ENCODE data around the gene RUBCNL.
A peak's percentile ranks its signal among the peaks of the same experiment; 100 is the strongest.

The RUBCNL gene

DNA sequence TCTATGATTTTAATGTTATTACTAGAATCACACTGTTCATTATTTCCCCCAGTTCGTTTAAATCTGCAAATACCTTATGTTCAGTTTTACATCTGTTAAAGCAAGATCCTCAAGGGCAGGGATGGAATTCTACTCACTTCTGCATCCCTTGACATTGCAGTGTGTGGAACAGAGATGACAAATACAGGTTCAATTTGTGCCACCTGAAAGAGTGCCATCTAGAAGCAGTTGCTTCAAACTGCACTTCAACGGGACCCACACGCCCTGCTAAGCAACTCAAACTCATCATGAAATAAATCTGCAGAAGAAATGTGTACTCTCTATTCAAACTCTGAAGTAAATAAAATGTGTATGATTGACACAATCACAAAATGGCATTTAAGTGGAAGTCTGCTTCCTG is 44.5 kb downstream of the RUBCNL start:
- no peak for DNase-seq (ENCODE audit: low read depth in 1 of 2, low spot score in 1 of 2)

DNA sequence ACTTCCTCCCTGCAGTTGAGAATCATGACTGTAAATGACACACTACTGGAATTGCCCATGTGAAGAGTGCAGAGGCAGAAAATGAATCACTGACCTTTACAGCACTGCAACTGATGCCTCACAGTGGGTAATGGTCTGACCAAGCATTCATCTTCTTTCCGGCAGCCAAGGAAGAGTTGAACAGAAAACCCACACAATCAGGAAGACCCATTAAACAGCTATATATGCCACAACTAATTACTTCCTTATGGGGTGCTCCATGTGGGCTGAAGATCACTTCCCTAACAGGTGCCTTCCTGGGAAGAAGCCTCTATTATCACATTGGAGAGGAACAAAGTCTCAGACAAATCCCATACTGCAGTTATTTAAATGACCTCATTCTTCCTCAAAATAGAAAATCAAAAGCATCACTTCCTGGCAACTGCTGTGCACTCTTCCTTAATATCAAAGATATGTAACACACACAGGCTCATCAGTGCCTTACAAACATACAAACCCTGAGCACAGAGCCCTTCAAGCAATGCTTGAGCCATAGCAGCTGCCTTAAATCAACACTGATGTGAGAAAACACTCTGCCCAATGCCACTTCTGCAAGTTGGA is 45.8 kb downstream of the RUBCNL start:
- DNase-seq (ENCODE audit: low read depth in 1 of 2, low spot score in 1 of 2): peak in 1 of 2 donors; percentile 39

DNA sequence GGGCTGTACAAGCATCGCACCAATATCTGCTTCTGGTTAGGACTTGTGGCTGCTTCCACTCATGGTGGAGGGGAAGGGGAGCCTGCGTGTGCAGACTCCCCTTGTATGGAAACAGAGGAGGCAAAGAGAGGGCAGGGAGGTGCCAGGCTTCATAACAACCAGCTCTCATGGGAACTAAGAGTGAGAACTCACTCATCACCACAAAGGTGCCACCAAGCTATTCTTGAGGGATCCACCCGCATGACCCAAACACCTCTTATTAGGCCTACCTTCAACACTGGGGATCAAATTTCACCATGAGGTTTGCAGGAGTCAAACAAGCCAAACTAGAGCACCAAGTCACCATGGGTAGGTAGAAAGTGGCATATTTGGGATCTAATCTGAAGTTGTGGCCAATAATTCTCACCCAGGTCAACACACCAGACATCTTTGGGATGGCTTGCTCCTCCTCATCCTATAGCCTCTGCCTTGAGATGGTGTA is 46.4 kb downstream of the RUBCNL start:
- DNase-seq (ENCODE audit: low read depth in 1 of 2, low spot score in 1 of 2): no peak

- DNase-seq (ENCODE audit: low read depth in 1 of 2, low spot score in 1 of 2): no peak
These were observed 47.0 kb downstream of the RUBCNL start for GRCh38 chr13:46340011-46340410.

- DNase-seq (ENCODE audit: low read depth in 1 of 2, low spot score in 1 of 2): no peak
These were observed 47.9 kb downstream of the RUBCNL start for GRCh38 chr13:46339035-46339666.

- DNase-seq (ENCODE audit: low read depth in 1 of 2, low spot score in 1 of 2): no peak
These were observed 49.4 kb downstream of the RUBCNL start for GRCh38 chr13:46337700-46338099.

DNA sequence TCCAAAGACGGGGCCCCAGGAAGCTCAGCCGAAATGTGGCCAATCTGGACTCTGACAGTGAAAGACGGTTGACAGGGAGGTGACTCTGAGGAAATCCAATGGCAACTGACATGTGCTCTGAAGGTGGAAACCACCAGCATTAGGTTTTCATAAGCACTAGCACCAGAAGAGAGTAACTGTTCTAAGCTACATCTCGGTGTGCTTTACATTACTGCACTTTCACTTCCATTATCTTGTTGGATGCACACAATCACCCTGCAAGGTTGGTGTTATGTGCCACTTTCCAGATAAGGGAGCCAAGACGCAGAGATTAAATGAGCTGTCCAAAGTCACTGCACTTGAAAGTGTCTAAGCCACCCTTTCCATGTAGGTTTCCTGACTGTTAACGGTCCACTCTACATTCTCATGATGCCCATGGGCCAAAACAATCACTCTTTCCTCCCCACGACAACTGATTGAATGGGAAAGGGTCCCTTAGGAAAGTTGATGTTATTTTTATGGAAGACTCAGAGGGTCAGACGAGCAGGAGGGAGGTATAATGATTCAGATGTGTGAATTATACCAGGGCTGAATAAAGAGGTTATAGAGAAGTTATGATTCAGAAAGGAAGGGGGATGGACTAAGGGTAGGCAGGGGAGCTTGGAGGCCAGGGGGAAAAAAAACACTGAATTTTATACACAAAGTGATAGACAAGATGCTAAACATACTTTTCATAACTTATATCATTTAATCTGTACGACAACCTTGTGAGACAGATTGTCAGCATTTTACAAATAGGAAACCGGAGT is 52.8 kb downstream of the RUBCNL start:
- DNase-seq (ENCODE audit: low read depth in 1 of 2, low spot score in 1 of 2): no peak

- DNase-seq (ENCODE audit: low read depth in 1 of 2, low spot score in 1 of 2): no peak
These were observed 54.3 kb downstream of the RUBCNL start for GRCh38 chr13:46332772-46333171.

GRCh38 chr13:46329624-46330023 is 57.4 kb downstream of the RUBCNL start:
- DNase-seq (ENCODE audit: low read depth in 1 of 2, low spot score in 1 of 2): no peak

- DNase-seq (ENCODE audit: low read depth in 1 of 2, low spot score in 1 of 2): no peak
These were observed 59.8 kb downstream of the RUBCNL start for GRCh38 chr13:46327246-46327645.

DNA sequence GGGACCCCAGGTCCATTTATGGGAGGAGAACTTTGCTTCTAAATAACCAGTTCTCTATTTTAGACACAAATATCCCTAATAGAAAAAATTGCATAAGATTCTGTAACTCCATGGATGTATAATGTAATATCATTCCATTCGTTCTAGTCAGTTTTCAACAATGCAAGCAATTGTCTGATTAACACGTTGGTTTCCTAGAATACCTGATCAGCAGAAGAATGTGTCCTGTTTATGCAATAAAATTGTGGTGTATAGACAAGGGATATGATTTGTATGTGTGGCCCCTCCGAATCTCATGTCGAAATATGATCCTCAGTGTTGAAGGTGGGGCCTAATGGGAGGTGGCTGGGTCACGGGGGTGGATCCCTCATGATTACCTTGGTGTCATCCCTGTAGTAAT is 62.1 kb downstream of the RUBCNL start:
- no peak for DNase-seq (ENCODE audit: low read depth in 1 of 2, low spot score in 1 of 2)

DNA sequence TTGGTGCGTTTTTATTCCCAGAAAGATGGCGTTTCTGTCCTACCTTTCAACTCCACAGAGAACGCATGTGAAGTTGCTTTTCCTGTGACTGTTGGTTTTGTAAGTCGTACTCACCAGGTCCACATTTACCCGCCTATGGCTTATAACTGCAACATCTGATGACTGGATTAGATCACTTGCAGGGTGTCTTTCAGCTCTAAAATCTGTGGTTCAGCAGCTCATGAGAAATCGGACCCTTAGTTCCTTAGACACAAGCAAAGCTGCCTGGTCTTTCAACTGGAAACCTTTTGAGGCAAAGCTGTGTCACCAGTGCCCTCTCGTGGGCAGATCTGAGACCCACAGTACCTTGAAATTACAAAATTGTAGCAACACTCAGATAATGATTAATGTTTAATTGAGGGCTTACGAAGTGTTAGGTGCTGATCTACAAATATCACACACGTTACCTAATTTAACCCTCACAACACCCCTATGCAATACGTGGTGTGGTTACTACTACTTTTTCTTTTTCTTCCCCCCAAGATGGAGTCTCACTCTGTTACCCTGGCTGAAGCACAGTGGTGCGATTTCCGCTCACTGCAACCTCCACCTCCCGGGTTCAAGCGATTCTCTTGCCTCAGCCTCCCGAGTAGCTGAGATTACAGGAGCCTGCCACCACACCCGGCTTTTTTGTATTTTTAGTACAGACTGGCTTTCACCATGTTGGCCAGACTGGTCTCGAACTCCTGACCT is 65.4 kb downstream of the RUBCNL start:
- peak; percentile 50 to 66 for DNase-seq (ENCODE audit: low read depth in 1 of 2, low spot score in 1 of 2)

DNA sequence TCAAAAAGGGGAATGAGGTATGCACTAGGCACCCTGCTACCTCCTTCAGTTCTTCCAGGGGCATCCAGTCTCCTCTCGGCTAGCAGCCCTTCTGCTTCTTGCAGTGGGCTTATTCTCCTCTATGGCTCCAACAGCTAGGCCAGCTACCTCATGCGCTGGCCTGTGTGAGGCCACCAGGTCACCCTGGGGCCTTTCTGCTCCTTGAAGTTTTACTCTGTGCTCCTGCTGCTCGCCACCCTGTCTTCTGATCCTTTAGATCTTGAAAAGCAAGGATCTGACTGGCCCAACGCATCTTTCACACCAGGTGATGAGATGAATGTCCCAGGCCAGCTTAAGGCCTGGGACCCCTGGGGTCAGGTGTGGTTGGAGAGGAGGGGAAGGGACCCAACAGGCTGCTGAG is 66.2 kb downstream of the RUBCNL start:
- DNase-seq (ENCODE audit: low read depth in 1 of 2, low spot score in 1 of 2): no peak

DNA sequence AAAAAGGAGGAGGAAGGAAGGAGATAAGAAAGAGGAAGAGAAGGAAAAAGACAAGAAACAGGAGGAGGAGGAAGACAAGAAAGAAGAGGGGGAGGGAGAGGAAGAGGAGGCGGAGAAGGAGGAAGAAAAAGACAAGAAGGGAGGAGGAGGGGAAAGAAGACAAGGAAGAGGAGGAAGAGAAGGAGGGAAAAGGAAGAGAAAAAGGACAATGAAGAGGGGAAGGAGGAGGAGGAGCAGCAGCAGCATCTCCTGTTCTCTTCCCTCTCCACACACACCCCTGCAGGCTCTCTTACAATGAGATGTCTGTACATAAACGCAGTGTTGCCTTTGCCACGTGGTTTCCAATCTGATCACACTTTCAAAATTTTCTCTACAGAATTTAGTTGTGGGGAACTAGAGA is 66.6 kb downstream of the RUBCNL start:
- DNase-seq (ENCODE audit: low read depth in 1 of 2, low spot score in 1 of 2): no peak

DNA sequence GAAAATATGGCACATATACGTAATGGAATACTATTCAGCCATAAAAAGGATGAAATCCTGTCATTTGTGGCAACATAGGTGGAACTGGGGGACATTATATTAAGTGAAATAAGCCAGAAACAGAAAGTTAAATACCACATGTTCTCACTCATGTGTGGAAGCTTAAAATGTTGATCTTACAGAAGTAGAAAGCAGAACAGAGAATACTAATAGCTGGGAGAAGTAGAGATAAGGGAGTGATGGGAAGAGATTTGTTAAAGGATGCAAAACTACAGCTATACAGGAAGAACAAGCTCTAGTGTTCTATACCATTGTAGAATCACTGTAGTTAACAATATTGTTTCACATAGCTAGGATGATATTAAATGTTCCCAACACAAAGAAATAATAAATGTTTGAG is 68.1 kb downstream of the RUBCNL start:
- DNase-seq (ENCODE audit: low read depth in 1 of 2, low spot score in 1 of 2): no peak

DNA sequence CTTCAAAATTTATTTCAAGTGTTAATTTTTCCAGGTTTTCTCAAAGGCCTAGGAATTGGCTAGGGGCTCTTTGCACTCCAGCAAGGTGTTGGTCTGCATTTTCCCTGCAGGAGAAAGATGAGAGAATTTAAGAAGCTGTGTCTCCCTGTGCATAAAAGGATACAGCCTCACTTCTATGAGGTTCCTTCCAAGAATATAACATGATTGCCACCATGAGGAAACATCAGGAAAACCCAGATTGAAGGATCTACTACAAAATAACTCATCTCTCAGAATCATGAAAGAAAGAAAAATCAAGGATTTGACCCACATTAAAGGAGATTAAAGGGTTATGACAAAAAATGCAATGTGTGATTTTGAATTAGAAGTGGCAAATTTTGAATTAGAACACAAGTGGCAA is 69.9 kb downstream of the RUBCNL start:
- DNase-seq (ENCODE audit: low read depth in 1 of 2, low spot score in 1 of 2): no peak

DNA sequence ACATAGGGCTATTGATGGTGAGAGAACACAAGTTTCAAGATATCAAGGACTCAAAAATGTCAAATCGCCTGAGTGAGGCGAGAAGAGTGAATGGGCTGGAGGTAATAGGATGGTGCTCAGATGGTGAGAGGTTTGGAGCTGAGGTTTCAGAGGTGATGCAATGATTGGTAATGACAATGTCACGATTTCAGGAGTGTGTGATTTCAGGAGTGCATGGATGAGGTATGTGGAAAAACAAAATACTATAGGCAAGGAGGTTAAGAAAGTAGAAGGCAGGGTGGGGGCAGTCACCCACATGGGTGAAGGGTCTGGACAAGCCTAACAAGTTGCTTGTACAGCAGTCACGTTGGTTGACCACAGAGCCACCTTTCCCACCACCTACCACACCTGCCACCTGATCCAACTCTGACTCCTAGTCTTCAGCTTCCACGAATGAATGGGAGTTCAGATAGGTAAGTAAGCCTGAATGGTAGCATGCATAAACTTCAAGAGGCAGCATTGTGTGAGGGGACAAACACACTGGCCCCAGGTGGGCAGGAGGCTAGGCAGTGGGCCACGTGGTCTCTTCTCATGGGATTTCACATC is 71.5 kb downstream of the RUBCNL start:
- no peak for DNase-seq (ENCODE audit: low read depth in 1 of 2, low spot score in 1 of 2)

DNA sequence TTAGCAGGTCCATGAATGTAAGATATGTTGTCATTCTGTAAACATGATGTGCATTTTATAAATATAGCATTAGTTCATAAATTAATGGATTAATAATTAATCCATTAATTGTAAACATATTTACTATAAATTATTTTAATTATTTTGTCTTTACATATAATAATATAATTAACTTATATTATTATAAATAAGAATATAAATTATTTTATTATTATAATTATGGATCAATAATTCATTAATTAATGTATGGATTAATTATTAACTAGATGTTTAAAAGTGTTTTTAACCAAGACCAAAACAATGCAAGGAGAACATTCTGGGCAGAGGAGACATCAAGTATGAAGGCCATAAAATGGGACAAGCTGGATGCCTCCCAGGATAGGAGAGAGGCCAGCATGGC is 72.0 kb downstream of the RUBCNL start:
- DNase-seq (ENCODE audit: low read depth in 1 of 2, low spot score in 1 of 2): no peak

GRCh38 chr13:46314587-46314986 is 72.5 kb downstream of the RUBCNL start:
- DNase-seq (ENCODE audit: low read depth in 1 of 2, low spot score in 1 of 2): no peak

GRCh38 chr13:46313432-46314257 is 73.4 kb downstream of the RUBCNL start:
- no peak for DNase-seq (ENCODE audit: low read depth in 1 of 2, low spot score in 1 of 2)
